ENCODE data around the gene IVD. TPM values are rescaled to one million over a fixed set of nuclear protein-coding genes. Genes with fewer than 3 reads are reported as not detected.

Gene IVD
- total RNA-seq, 1 donor from 2014 or later = 86.6 TPM

DNA sequence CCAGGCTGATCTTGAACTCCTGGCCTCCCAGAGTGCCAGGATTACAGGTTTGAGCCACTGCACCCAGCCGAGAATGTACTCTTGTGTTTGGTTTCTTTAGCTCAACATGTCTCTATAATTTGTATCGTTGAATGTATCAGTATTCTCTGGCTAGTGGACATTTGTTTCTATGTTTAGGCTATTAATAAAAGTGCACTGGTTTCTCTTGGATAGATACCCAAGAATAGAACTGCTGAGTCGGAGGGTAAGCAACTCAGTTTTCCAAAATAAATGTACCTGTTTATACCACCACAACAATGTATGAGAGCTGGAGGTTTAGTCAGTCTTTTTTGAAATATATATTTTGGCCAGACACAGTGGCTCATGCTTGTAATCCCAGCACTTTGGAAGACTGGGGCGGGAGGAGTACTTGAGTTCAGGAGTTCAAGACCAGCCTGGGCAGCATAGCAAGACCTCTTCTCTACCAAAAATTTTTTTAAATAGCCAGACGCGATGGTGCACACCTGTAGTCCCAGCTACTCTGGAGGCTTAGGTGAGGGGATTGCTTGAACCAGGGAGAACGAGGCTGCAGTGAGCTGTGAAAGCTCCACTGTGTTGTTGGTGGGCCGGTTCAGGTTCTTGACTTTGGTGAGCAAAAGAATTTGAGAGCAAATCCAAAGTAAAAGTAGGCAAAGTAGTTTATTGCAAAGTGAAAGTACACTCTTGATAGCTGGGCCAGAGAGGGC is 7.7 kb upstream of the IVD start:
- Mint-ChIP-seq H3K9me3 (no peaks in the 10 kb centered on the region), H3K4me1 (ENCODE audit: unreplicated experiment) (no peaks in the 10 kb centered on the region), H3K36me3 (peaks cover 8% of the 10 kb centered on the region), H3K27ac (no peak overlapping the region), H3K27me3 (no peaks in the 10 kb centered on the region), H3K4me3 (no peak overlapping the region)
- no peak for DNase-seq (ENCODE audit: extremely low spot score, unreplicated experiment)
- TF ChIP-seq, protein P1, sequence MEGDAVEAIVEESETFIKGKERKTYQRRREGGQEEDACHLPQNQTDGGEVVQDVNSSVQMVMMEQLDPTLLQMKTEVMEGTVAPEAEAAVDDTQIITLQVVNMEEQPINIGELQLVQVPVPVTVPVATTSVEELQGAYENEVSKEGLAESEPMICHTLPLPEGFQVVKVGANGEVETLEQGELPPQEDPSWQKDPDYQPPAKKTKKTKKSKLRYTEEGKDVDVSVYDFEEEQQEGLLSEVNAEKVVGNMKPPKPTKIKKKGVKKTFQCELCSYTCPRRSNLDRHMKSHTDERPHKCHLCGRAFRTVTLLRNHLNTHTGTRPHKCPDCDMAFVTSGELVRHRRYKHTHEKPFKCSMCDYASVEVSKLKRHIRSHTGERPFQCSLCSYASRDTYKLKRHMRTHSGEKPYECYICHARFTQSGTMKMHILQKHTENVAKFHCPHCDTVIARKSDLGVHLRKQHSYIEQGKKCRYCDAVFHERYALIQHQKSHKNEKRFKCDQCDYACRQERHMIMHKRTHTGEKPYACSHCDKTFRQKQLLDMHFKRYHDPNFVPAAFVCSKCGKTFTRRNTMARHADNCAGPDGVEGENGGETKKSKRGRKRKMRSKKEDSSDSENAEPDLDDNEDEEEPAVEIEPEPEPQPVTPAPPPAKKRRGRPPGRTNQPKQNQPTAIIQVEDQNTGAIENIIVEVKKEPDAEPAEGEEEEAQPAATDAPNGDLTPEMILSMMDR (conservative IDR thresholded peaks at IDR 0.05) = no peak

DNA sequence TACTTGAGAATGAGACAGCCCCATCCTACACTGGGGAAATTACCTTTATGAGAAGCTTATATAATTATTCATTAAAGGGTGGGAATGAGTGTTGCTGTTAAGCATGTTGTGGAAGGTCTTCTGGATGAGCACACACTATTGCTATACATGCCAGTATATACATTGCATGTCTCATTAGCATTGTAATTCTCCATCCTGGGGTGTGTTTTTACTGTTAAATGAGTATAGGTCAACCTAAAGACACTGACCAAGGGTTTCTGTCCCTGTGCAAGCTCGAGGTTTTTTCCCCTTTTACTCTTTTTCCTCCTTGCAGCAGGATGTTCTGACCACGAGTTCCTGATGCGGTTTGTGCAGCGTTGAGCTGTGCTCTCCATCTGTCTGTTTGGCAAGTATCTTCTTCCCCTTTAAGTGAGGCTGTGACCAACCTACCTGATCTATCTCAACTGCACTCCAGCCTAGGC is 7.2 kb upstream of the IVD start:
- H3K27ac Mint-ChIP-seq = no peak overlapping the region
- no peaks in the 10 kb centered on the region for H3K27me3 Mint-ChIP-seq
- DNase-seq (ENCODE audit: extremely low spot score, unreplicated experiment) = no peak
- no peak overlapping the region for H3K4me3 Mint-ChIP-seq
- no peaks in the 10 kb centered on the region for H3K9me3 Mint-ChIP-seq
- TF ChIP-seq, protein P1 (conservative IDR thresholded peaks at IDR 0.05) = no peak
- peaks cover 4% of the 10 kb centered on the region for H3K36me3 Mint-ChIP-seq
- H3K4me1 Mint-ChIP-seq (ENCODE audit: unreplicated experiment) = no peaks in the 10 kb centered on the region

DNA sequence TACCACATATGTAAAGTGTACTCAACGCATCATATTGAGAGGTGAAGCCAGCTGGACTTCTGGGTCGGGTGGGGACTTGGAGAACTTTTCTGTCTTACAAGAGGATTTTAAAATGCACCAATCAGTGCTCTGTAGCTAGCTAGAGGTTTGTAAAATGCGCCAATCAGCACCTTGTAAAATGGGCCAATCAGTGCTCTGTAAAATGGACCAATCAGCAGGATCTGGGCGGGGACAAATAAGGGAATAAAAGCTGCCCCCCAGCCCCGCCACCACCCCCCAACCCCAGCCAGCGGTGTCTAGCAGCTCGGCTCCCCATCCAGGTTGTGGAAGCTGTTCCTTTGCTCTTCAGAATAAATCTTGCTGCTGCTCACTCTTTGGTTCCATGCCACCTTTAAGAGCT is 6.2 kb upstream of the IVD start:
- Mint-ChIP-seq H3K4me1 (ENCODE audit: unreplicated experiment) (no peaks in the 10 kb centered on the region), H3K36me3 (no peaks in the 10 kb centered on the region), H3K4me3 (no peak overlapping the region), H3K9me3 (no peaks in the 10 kb centered on the region), H3K27ac (no peak overlapping the region), H3K27me3 (no peaks in the 10 kb centered on the region)
- TF ChIP-seq, protein P1 (conservative IDR thresholded peaks at IDR 0.05) = no peak
- DNase-seq (ENCODE audit: extremely low spot score, unreplicated experiment) = no peak

GRCh38 chr15:40407330-40407990 is 1.9 kb downstream of the IVD start:
- H3K27ac Mint-ChIP-seq = no peak overlapping the region
- no peaks in the 10 kb centered on the region for H3K27me3 Mint-ChIP-seq

DNA sequence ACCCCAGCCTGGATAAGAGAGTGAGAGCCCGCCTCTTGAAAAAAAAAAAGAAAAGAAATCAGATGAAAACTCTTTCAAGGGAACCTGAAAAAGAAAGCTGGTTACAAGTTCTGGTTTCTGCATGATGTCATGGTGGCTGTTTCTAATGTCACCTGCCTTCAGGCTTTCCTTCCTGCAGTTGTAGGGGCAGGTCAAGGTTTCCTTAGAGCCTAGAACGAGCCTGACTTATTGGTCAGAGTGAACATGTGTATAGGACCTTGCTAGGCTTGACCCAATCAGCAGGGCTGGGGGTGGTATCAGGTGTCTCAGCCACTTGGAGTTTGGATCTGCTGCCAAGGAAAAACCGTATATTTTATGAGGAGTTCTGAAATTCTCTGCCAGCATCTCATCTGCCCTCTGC is 3.8 kb downstream of the IVD start:
- DNase-seq (ENCODE audit: extremely low spot score, unreplicated experiment) = no peak
- H3K9me3 Mint-ChIP-seq = no peaks in the 10 kb centered on the region
- peaks cover 13% of the 10 kb centered on the region for H3K36me3 Mint-ChIP-seq
- H3K4me1 Mint-ChIP-seq (ENCODE audit: unreplicated experiment) = peaks cover 18% of the 10 kb centered on the region
- H3K27me3 Mint-ChIP-seq = no peaks in the 10 kb centered on the region
- no peak overlapping the region for H3K4me3 Mint-ChIP-seq
- TF ChIP-seq, protein P1 (conservative IDR thresholded peaks at IDR 0.05) = no peak
- no peak overlapping the region for H3K27ac Mint-ChIP-seq

More at GRCh38 chr15:40407330-40407990, 1.9 kb downstream of the IVD start:
- peaks cover 11% of the 10 kb centered on the region for H3K36me3 Mint-ChIP-seq
- TF ChIP-seq, protein P1 (conservative IDR thresholded peaks at IDR 0.05) = no peak
- DNase-seq (ENCODE audit: extremely low spot score, unreplicated experiment) = no peak
- peak overlapping the region; percentile 67 for H3K4me3 Mint-ChIP-seq
- no peaks in the 10 kb centered on the region for H3K9me3 Mint-ChIP-seq
- peaks cover 18% of the 10 kb centered on the region for H3K4me1 Mint-ChIP-seq (ENCODE audit: unreplicated experiment)
